Measurements from ENCODE around the gene DNAH6. TPM values are rescaled to one million over a fixed set of nuclear protein-coding genes. Genes with fewer than 3 reads are reported as not detected.
"Not testable (repeated sequence)": the region's sequence is repeated elsewhere in the genome, so short reads cannot be mapped to it uniquely, and the experiment has no call there.

Gene DNAH6
- total RNA-seq, 1 donor from 2014 or later, result 1.9 TPM

- ATAC-seq, result no peak
- no peak for DNase-seq (ENCODE audit: low spot score)
These were observed 18.0 kb upstream of the DNAH6 start for GRCh38 chr2:84498150-84498799.

GRCh38 chr2:84511024-84511423, 5.3 kb upstream of the DNAH6 start:
- ATAC-seq, result not testable (repeated sequence)

DNA sequence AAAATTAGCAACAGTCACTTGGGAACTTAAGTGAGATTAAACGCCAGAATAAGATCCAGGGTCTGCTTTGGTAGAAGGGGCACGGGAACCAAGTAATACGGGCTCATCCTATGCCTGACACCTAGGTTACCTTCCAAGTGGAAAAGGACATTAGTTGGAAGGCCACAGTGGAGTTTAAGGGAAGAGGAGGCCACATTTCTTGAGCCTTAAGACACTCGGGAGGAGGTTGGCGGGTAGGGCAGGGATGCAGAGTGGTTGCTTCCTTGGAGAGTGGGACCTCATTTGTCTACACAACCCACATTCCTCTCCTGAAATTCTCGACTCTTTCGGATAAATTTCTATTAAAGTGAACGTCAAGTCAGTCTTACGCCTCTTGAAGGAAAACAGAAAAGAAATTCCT, 510 bp upstream of the DNAH6 start:
- ATAC-seq (no peak), DNase-seq (ENCODE audit: low spot score) (no peak)

More at GRCh38 chr2:84511024-84511423, 5.3 kb upstream of the DNAH6 start:
- not testable (repeated sequence) for DNase-seq (ENCODE audit: low spot score)

- no peak for ATAC-seq
These were observed 3.1 kb downstream of the DNAH6 start for GRCh38 chr2:84519332-84519957.

DNA sequence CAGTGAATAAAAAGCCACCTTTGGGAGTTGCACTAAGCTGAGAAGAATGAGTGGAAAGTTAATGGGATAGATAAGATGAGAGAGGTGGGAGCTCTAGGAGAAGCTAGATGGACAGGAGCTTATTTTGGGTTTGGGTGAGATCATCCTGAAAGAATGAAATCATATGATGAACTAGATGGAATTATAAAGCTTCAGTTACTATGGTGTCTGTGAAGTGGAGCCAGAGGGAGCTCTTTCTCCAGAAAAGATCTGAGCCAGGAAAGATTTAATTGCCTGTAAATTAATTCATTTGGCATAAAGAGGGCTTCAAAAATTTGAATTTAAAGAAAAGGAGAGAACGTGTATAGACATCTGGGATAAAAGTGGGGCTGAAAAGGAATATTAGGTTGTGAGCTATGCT, 10.3 kb downstream of the DNAH6 start:
- no peak for DNase-seq (ENCODE audit: low spot score)
- ATAC-seq, result no peak

More at GRCh38 chr2:84519332-84519957, 3.1 kb downstream of the DNAH6 start:
- no peak for DNase-seq (ENCODE audit: low spot score)

- DNase-seq (ENCODE audit: low spot score) (no peak), ATAC-seq (no peak)
These were observed 11.1 kb downstream of the DNAH6 start for GRCh38 chr2:84527137-84528129.

- DNase-seq (ENCODE audit: low spot score) (no peak), ATAC-seq (no peak)
These were observed 16.0 kb downstream of the DNAH6 start for GRCh38 chr2:84532291-84532690.

DNA sequence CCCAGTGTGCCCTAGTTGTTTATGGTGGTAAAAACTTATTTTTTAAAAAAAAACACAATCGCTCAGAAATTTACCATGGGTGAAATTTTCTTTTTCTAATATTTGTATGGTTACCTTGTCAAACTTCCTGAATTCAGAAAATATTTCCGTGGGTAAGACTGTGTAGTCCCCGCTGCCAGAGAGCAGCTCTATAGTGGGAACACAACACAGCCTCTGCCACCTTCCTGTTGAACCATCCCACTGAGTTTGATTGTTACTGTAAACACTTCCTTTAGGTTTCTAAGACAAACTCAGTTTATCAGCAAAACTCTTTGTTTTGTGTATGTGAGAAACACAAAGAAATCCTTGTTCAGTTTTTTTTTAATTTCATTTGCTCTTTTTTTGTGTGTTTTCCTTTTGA, 17.9 kb downstream of the DNAH6 start:
- ATAC-seq, result no peak

DNA sequence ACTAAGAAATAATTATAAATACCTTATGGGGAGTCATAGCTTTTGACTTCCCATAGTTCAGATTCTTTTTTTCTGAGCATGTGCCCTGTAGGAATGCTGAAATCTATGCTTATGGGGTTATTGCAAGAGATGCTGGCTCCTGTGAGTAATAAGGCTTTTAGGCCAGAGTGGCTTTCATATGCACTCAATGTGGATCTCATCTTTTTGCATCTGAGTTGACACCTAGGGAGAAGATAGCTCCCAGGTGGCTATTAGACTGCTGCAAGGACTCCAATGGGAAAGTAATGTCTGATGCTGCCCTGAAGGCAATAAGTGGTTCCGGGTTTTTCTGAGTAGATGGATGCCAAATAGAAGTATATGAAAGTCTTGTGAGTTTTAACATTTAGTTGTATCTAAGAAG, 21.0 kb downstream of the DNAH6 start:
- ATAC-seq (no peak), DNase-seq (ENCODE audit: low spot score) (no peak)

More for the DNA sequence above, 17.9 kb downstream of the DNAH6 start:
- no peak for DNase-seq (ENCODE audit: low spot score)

DNA sequence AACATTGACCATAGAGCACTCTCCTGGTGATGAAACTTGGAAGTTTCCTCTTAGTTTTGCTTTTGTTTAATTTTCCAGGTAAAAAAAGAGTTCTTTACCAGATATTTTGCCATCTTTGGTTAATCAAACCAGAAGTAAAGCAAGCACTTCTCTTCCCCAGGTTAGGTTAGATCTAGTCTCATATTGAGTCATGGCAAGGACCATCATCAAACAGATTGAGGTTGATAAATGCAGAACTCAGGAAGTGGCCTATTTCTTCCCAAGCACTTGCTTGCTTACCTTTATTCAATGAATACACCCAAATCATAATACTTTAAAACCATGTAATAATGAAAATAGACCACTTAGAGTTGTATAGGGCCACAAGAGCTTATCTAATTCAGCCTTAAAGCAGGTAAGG, 23.4 kb downstream of the DNAH6 start:
- ATAC-seq (no peak), DNase-seq (ENCODE audit: low spot score) (no peak)

- no peak for DNase-seq (ENCODE audit: low spot score)
- ATAC-seq, result no peak
These were observed 28.7 kb downstream of the DNAH6 start for GRCh38 chr2:84545005-84545404.

GRCh38 chr2:84546551-84546950, 30.3 kb downstream of the DNAH6 start:
- DNase-seq (ENCODE audit: low spot score) (no peak), ATAC-seq (no peak)

DNA sequence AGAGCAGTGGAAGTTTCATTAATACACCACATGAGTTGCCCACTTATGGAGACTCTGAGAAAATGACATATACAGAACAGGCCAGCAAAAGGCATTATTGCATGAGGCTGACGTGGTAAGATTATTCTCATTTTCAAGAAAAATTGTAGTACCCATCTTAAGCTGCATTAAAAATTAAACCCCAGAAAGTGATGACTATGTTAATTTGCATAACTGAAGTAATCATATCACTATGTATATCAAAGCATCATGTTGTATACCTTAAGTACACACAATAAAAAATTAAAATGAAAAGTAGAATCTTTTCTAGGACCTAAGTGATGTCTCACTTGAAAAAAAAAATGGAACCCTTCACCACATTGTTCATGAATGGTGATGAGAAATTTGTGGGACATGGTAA, 32.0 kb downstream of the DNAH6 start:
- no peak for DNase-seq (ENCODE audit: low spot score)
- ATAC-seq, result no peak

GRCh38 chr2:84550916-84551315, 34.6 kb downstream of the DNAH6 start:
- ATAC-seq (no peak), DNase-seq (ENCODE audit: low spot score) (no peak)

- not testable (repeated sequence) for ATAC-seq; DNase-seq (ENCODE audit: low spot score)
These were observed 35.2 kb downstream of the DNAH6 start for GRCh38 chr2:84551526-84551925.

DNA sequence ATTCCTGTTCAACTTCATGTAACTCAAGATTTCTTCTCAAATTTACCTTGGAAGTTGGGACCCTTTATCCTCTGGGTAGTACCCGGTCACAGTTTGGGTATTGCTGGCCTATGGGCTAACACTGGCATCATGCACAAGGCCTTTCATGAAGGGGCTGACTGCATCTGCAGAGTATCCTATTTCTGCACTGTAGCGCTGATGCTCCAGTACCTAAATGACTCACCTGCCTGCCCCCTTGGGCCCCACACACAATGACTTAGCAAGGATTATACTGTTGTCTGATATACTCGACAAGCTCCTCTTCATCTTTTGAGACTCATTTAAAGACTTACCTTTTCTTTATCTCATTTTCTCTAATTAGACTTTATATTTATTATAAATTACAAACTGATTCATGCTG, 39.9 kb downstream of the DNAH6 start:
- DNase-seq (ENCODE audit: low spot score) (no peak), ATAC-seq (no peak)

DNA sequence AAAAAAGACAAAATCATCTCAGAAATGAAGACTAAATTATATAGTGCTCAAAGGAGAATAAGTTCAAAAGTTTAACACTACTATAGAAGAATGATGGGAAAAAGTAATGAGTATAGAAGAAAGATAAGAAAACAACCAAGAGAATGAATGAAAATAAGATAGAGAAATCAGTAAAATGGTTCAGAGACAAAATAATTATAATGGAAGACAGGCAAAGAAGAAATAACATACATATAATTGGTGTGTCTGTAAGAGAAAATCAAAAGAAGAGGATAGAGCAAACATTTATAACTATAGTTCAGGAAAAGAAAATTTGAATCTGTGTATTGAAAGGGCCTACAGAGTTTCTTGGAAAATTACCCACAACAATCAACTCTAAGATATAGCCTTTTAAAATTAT, 43.5 kb downstream of the DNAH6 start:
- DNase-seq (ENCODE audit: low spot score) (no peak), ATAC-seq (no peak)

- no peak for ATAC-seq
- no peak for DNase-seq (ENCODE audit: low spot score)
These were observed 63.4 kb downstream of the DNAH6 start for GRCh38 chr2:84579661-84580060.

DNA sequence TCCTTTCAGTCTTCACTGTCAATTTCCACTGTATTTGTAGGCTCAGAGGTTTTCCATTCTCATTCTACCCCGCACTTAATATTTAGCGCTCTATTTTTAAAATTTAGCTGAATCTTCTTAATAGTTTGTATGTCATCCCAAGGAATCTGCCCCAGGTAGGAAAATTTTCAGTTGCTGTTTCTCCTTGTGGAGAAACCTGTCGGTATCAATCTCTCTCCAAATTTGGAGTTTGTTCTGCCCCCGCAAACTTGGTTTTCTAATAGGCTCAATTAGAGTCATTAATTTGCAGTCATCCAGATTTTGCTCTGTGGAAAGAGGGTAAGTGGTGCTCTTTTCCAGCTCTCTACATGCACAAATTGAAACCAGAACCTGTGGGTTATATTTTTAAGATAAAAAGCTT, 87.6 kb downstream of the DNAH6 start:
- no peak for ATAC-seq
- no peak for DNase-seq (ENCODE audit: low spot score)

GRCh38 chr2:84613082-84613481, 96.8 kb downstream of the DNAH6 start:
- no peak for ATAC-seq
- no peak for DNase-seq (ENCODE audit: low spot score)

DNA sequence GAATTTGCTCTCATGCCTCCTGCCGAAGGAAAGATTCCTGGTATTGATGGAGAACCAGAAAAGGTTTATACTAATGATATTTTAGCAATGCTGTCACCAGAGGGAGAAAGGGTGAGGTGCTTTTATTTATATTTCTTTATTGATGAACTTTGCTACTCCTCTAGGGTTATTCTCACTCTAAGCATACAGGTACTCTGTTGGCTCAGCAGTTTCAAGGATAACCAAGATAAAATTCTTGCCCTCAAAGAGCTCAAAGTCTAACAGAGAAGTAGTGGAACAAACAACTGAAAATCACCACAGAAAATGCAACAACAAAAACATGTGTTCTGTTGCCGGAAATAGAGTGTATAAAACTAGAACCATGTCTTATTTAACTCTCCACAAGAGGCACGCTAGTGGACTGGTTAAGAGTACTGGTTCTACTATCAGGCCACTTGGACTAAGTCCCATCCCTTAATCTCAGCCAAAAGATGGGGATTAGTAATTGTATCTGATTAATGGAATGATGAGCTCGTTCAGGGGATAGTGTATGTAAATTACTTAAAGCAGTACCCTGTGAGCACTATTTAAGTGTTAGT, 103.6 kb downstream of the DNAH6 start:
- ATAC-seq (no peak), DNase-seq (ENCODE audit: low spot score) (no peak)
